ENCODE data around the gene ALCAM.

GRCh38 chr3:105616374-105617121 is 249.8 kb downstream of the ALCAM start:
- no peak for TF ChIP-seq ZNF274 (IDR thresholded peaks at IDR 0.05; ENCODE audit: low read depth, low read length)
- no peak for TF ChIP-seq YY1 (IDR thresholded peaks at IDR 0.05; ENCODE audit: insufficient read depth, insufficient read length)

Measured in NT2/D1 (cell line).